Suprapubic skin (tissue), 4 donors: ENCODE measurements around the gene ZNF81. TPM values are rescaled to one million over a fixed set of nuclear protein-coding genes. Genes with fewer than 3 reads are reported as not detected.

Experiments used
- DNase-seq, 2 donors: peaks; one replicate each; pipeline ENCODE4 v3.0.0-alpha.2; 2019; ENCODE audit warnings: low spot score in 2 of 2
- H3K27ac ChIP-seq: fragments of 200-600 bp; sonication (generic); one replicate; pipeline ENCODE4 v1.5.1; 2019
- H3K27me3 ChIP-seq: fragments of 200-600 bp; sonication (generic); one replicate; pipeline ENCODE4 v1.5.1; 2019
- H3K36me3 ChIP-seq: fragments of 200-600 bp; sonication (generic); one replicate; pipeline ENCODE4 v1.5.1; 2019
- H3K4me1 ChIP-seq: fragments of 200-600 bp; sonication (generic); one replicate; pipeline ENCODE4 v1.5.1; 2019
- H3K4me3 ChIP-seq: fragments of 200-600 bp; sonication (generic); one replicate; pipeline ENCODE4 v1.5.1; 2019; ENCODE audit warnings: mild to moderate bottlenecking
- H3K9me3 ChIP-seq: fragments of 200-600 bp; sonication (generic); one replicate; pipeline ENCODE4 v1.5.1; 2019
- CTCF ChIP-seq, 2 donors: fragments of 200-600 bp in 1 of 2; fragments of 450-650 bp in 1 of 2; sonication (generic) in 1 of 2; IDR thresholded peaks; one replicate each; pipeline ENCODE4 v1.5.1; 2016 to 2019; ENCODE audit warnings: antibody characterized with exemption in 2 of 2, mild to moderate bottlenecking in 1 of 2, moderate library complexity in 1 of 2
- EP300 ChIP-seq: sonication (generic); formaldehyde crosslinking; IDR thresholded peaks from one replicate; pipeline ENCODE4 v1.6.1; 2017; ENCODE audit warnings: antibody characterized with exemption
- POLR2A ChIP-seq, 2 donors: fragments of 450-650 bp; IDR thresholded peaks; one replicate each; pipeline ENCODE4 v1.6.1; 2017; ENCODE audit warnings: antibody characterized with exemption in 2 of 2, mild to moderate bottlenecking in 2 of 2, moderate library complexity in 2 of 2
- POLR2AphosphoS5 ChIP-seq, 3 donors: sonication (generic); formaldehyde crosslinking; IDR thresholded peaks; one replicate each; pipeline ENCODE4 v1.6.1; 2017; ENCODE audit warnings: antibody characterized with exemption in 3 of 3
- WGBS: methylation state at CpG from one replicate; pipeline ENCODE4 v1.1.5; 2018; 5-methylcytosine and 5-hydroxymethylcytosine counted together
- total RNA-seq, 4 donors: library from RNA; depleted of rRNA; stranded (reverse); fragments of >200 nt; gene quantifications; one replicate each; pipeline ENCODE4 v1.1.0, GENCODE V29; 2016

Gene ZNF81
- total RNA-seq, 4 donors from 2014 or later, result 4.6 to 10.6 (median 6.9) TPM

GRCh38 chrX:47878198-47878597 is 41.5 kb downstream of the ZNF81 start:
- DNase-seq, result no peak
- Histone ChIP-seq H3K4me1 (no peaks in the 10 kb centered on the region), H3K27ac (no peak overlapping the region), H3K27me3 (no peaks in the 10 kb centered on the region), H3K4me3 (no peak overlapping the region), H3K9me3 (no peaks in the 10 kb centered on the region), H3K36me3 (no peaks in the 10 kb centered on the region)
- WGBS, result 84% methylated on average over 3 of the region's 3 CpGs
- TF ChIP-seq POLR2A (IDR thresholded peaks at IDR 0.05) (no peak), POLR2AphosphoS5 (IDR thresholded peaks at IDR 0.05) (no peak), EP300 (no peak), CTCF (IDR thresholded peaks at IDR 0.05) (no peak)

DNA sequence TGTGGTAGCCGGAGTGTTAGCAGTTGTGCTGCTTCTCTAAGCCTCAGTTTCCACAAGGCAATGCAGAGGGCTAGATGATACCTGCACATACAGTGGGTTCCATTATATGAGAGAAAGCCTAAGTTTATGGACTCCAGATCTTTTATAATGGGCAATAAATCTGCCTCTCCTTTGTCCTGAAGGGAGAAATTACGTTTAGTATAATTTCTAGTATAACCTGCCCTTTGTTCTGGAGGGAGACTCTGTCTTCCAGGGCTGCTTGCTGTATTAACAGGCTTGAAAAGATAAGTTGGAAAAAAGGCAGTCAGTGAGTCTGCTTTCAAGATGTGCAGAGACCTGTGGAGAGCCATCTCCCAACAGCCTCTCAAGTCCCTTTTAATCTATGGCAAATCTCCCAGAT is 42.8 kb downstream of the ZNF81 start:
- no peak overlapping the region for H3K4me3 ChIP-seq
- 69% methylated on average over 2 of the region's 2 CpGs for WGBS
- H3K27me3 ChIP-seq, result no peaks in the 10 kb centered on the region
- no peaks in the 10 kb centered on the region for H3K36me3 ChIP-seq
- TF ChIP-seq EP300, result no peak
- no peak for TF ChIP-seq CTCF (IDR thresholded peaks at IDR 0.05)
- no peak overlapping the region for H3K27ac ChIP-seq
- no peaks in the 10 kb centered on the region for H3K9me3 ChIP-seq
- no peak for DNase-seq
- H3K4me1 ChIP-seq, result no peaks in the 10 kb centered on the region

- Histone ChIP-seq H3K9me3 (no peaks in the 10 kb centered on the region), H3K4me3 (no peak overlapping the region), H3K36me3 (no peaks in the 10 kb centered on the region), H3K27me3 (no peaks in the 10 kb centered on the region), H3K4me1 (no peaks in the 10 kb centered on the region), H3K27ac (no peak overlapping the region)
- TF ChIP-seq CTCF (IDR thresholded peaks at IDR 0.05), result no peak
- TF ChIP-seq POLR2AphosphoS5 (IDR thresholded peaks at IDR 0.05), result no peak
- TF ChIP-seq POLR2A (IDR thresholded peaks at IDR 0.05), result no peak
- TF ChIP-seq EP300, result no peak
- 84% methylated on average over 1 of the region's 1 CpG for WGBS
- no peak for DNase-seq
These were observed 44.2 kb downstream of the ZNF81 start for GRCh38 chrX:47880927-47881326.

DNA sequence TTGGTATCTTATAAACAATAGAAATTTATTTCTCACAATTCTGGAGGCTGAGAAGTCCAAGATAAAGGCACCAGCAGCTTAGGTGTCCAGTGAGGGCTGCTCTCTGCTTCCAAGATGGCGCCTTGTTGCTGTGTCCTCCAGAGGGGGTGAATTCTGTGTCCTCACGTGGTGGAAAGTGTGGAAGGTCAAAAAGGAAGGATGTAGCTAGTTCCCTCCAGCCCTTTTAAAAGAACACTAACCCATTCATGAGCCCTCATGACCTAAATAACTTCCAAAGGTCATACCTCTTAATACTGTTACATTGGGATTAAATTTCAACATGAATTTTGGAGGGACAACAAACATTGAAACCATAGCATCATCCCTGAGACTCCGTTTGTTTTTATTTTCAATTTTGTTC is 48.8 kb downstream of the ZNF81 start:
- 54% methylated on average over 3 of the region's 3 CpGs for WGBS
- no peak overlapping the region for H3K27ac ChIP-seq
- no peak overlapping the region for H3K4me3 ChIP-seq
- no peaks in the 10 kb centered on the region for H3K9me3 ChIP-seq
- TF ChIP-seq POLR2AphosphoS5 (IDR thresholded peaks at IDR 0.05), result no peak
- no peak for TF ChIP-seq CTCF (IDR thresholded peaks at IDR 0.05)
- no peak for TF ChIP-seq EP300
- TF ChIP-seq POLR2A (IDR thresholded peaks at IDR 0.05), result no peak
- peaks cover 14% of the 10 kb centered on the region for H3K36me3 ChIP-seq
- H3K27me3 ChIP-seq, result no peaks in the 10 kb centered on the region
- no peak for DNase-seq
- H3K4me1 ChIP-seq, result no peaks in the 10 kb centered on the region

- no peak for DNase-seq
- no peak overlapping the region for H3K4me3 ChIP-seq
- no peak overlapping the region for H3K27ac ChIP-seq
- H3K4me1 ChIP-seq, result no peaks in the 10 kb centered on the region
- H3K9me3 ChIP-seq, result no peaks in the 10 kb centered on the region
- no peaks in the 10 kb centered on the region for H3K36me3 ChIP-seq
- H3K27me3 ChIP-seq, result no peaks in the 10 kb centered on the region
- TF ChIP-seq CTCF (IDR thresholded peaks at IDR 0.05) (no peak), POLR2AphosphoS5 (IDR thresholded peaks at IDR 0.05) (no peak), EP300 (no peak), POLR2A (IDR thresholded peaks at IDR 0.05) (no peak)
These were observed 61.3 kb downstream of the ZNF81 start for GRCh38 chrX:47898024-47898423.
